Neural cell (in vitro differentiated cells): ENCODE results near the gene BRD3.

Experiments
- EP300 ChIP-seq: fragments of 450-650 bp; conservative IDR thresholded peaks from 2 replicates; pipeline ENCODE4 v1.6.1; 2014; ENCODE audit warnings: antibody characterized with exemption, mild to moderate bottlenecking, moderate library complexity; ENCODE audit not compliant: poor library complexity, severe bottlenecking
- EZH2 ChIP-seq: fragments of 200-600, 300-800 bp; shearing (Covaris generic), sonication (generic); IDR thresholded peaks from 2 replicates; pipeline ENCODE4 v1.6.1; 2014; ENCODE audit warnings: antibody characterized with exemption, low read length, borderline replicate concordance, mild to moderate bottlenecking; ENCODE audit not compliant: insufficient read depth, poor library complexity, severe bottlenecking
- POLR2AphosphoS5 ChIP-seq: IDR thresholded peaks from 2 replicates; pipeline ENCODE4 v1.6.1; 2012
- RAD21 ChIP-seq: fragments of 450-650 bp; conservative IDR thresholded peaks from 2 replicates; pipeline ENCODE4 v1.6.1; 2014; ENCODE audit warnings: antibody characterized with exemption, mild to moderate bottlenecking, moderate library complexity
- TAF1 ChIP-seq: IDR thresholded peaks from 2 replicates; pipeline ENCODE4 v1.6.1; 2012; ENCODE audit warnings: low read depth
- TF ChIP-seq, protein P1 (sequence below): fragments of 450-650 bp; IDR thresholded peaks from 2 replicates; pipeline ENCODE4 v1.5.1; 2014; ENCODE audit warnings: antibody characterized with exemption, mild to moderate bottlenecking, moderate library complexity; ENCODE audit not compliant: poor library complexity, severe bottlenecking
- TF ChIP-seq, protein P2 (sequence below): IDR thresholded peaks from 2 replicates; pipeline ENCODE4 v1.6.1; 2012; ENCODE audit warnings: borderline replicate concordance

DNA sequence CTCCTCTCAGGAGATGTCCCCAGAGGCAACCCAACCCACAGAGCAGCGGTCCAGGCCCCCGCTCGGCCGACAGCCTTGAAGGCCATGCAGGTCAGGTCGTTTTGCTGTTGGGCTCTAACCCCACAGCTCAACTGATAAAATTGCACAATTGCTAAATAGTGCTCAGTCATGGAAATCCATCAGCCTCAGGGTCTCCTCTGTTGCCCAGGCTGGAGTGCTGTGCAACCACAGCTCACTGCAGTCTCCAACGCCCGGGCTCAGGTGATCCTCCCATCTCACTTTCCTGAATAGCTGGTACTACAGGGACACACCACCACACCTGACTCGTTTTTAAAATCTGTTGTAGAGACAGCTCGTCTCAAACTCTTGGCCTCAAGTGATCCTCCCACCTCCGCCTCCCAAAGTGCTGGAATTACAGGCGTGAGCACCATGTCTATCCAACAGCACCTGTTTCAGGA, 24.3 kb downstream of the BRD3 start:
- TF ChIP-seq, protein P1, sequence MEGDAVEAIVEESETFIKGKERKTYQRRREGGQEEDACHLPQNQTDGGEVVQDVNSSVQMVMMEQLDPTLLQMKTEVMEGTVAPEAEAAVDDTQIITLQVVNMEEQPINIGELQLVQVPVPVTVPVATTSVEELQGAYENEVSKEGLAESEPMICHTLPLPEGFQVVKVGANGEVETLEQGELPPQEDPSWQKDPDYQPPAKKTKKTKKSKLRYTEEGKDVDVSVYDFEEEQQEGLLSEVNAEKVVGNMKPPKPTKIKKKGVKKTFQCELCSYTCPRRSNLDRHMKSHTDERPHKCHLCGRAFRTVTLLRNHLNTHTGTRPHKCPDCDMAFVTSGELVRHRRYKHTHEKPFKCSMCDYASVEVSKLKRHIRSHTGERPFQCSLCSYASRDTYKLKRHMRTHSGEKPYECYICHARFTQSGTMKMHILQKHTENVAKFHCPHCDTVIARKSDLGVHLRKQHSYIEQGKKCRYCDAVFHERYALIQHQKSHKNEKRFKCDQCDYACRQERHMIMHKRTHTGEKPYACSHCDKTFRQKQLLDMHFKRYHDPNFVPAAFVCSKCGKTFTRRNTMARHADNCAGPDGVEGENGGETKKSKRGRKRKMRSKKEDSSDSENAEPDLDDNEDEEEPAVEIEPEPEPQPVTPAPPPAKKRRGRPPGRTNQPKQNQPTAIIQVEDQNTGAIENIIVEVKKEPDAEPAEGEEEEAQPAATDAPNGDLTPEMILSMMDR: no peak
- TF ChIP-seq EP300 (no peak), TAF1 (no peak), EZH2 (no peak), POLR2AphosphoS5 (no peak), RAD21 (no peak)
- TF ChIP-seq, protein P2, sequence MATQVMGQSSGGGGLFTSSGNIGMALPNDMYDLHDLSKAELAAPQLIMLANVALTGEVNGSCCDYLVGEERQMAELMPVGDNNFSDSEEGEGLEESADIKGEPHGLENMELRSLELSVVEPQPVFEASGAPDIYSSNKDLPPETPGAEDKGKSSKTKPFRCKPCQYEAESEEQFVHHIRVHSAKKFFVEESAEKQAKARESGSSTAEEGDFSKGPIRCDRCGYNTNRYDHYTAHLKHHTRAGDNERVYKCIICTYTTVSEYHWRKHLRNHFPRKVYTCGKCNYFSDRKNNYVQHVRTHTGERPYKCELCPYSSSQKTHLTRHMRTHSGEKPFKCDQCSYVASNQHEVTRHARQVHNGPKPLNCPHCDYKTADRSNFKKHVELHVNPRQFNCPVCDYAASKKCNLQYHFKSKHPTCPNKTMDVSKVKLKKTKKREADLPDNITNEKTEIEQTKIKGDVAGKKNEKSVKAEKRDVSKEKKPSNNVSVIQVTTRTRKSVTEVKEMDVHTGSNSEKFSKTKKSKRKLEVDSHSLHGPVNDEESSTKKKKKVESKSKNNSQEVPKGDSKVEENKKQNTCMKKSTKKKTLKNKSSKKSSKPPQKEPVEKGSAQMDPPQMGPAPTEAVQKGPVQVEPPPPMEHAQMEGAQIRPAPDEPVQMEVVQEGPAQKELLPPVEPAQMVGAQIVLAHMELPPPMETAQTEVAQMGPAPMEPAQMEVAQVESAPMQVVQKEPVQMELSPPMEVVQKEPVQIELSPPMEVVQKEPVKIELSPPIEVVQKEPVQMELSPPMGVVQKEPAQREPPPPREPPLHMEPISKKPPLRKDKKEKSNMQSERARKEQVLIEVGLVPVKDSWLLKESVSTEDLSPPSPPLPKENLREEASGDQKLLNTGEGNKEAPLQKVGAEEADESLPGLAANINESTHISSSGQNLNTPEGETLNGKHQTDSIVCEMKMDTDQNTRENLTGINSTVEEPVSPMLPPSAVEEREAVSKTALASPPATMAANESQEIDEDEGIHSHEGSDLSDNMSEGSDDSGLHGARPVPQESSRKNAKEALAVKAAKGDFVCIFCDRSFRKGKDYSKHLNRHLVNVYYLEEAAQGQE: no peak
